ENCODE data around the gene NMNAT3. TPM values are rescaled to one million over a fixed set of nuclear protein-coding genes. Genes with fewer than 3 reads are reported as not detected.

The NMNAT3 gene
- total and polyA plus RNA-seq, 4 donors: 1.9 to 19.7 (median 2.9) TPM

DNA sequence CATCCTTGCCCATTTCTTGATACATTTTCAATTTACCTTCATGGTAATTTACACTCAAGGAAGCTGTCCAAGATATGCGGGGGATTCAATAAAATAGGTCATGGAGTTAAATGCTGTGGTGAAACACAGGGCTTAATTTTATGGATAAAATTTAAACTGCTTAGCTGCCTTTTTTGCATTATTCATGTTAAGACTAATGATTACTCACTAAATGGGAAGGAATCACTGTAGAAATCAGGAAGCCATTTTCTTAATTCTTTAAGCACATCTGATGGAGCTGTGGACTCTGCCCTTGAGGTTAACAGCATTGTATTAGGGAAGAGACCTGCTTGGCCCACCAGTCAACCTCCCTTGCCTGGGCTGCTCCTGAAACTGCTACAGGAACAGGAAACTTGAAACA lies 75.8 kb downstream of the NMNAT3 start (continued):
- TF ChIP-seq CTCF (IDR thresholded peaks at IDR 0.05; ENCODE audit: low read depth, low read length, missing input control): no peak
- no peak for TF ChIP-seq YY1 (IDR thresholded peaks at IDR 0.05)

DNA sequence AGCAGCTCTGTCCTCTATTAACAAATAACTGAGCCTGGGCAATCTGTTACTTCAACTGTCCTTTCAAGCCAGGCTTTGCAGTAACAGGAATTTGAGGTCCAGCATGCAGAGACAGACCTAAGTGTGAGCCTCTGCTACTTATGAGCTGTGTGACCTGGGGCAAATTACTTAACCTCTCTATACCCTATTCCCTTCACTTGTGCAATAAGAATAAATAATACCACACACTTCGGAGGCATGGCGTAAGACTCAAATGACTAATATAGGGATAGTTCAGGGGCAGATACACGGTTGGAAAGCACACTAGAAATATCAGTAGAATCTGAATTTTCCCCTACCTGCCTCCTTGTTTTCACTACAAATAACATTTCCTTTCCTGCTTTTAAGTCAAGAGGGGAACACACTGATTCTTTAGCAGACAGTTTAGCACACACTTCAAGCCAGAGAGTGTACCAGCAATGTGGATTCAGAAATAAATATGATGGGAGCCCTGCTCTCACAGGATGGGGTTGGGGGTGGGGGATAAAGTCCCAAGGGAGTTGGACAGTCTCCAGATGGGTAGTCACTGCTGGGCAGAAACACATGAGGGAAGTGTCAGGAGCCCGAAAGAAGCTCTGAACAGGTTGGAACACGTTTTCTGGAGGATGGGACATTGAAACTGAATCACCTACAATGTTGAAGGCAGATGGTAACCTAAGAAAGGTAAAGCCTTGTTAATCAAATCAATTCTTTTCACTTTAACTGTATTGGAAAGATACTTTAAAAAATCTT lies 76.4 kb downstream of the NMNAT3 start:
- no peak for DNase-seq (ENCODE audit: low spot score)
- H3K27me3 ChIP-seq (ENCODE audit: control insufficient read depth in 4 of 4, insufficient read depth in 4 of 4, low read length in 3 of 4): no peaks in the 10 kb centered on the region
- H3K36me3 ChIP-seq (ENCODE audit: control insufficient read depth in 4 of 4, insufficient read depth in 3 of 4, low read depth in 1 of 4, low read length in 3 of 4): no peaks in the 10 kb centered on the region
- no peak overlapping the region for H3K4me3 ChIP-seq (ENCODE audit: low read depth in 1 of 3, low read length in 3 of 3)
- TF ChIP-seq HNF4G (IDR thresholded peaks at IDR 0.05) (no peak), ATF3 (IDR thresholded peaks at IDR 0.05) (no peak), HNF4A (conservative IDR thresholded peaks at IDR 0.05) (no peak), EGR1 (IDR thresholded peaks at IDR 0.05; ENCODE audit: low read depth in 2 of 2) (no peak), FOXA1 (IDR thresholded peaks at IDR 0.05) (no peak), NR2F2 (IDR thresholded peaks at IDR 0.05) (no peak), SP1 (IDR thresholded peaks at IDR 0.05) (no peak), TAF1 (conservative IDR thresholded peaks at IDR 0.05) (no peak), CTCF (IDR thresholded peaks at IDR 0.05; ENCODE audit: low read depth, low read length, missing input control) (no peak), FOXA2 (IDR thresholded peaks at IDR 0.05) (no peak), RAD21 (IDR thresholded peaks at IDR 0.05) (no peak), YY1 (IDR thresholded peaks at IDR 0.05) (no peak), REST (IDR thresholded peaks at IDR 0.05) (no peak), JUND (IDR thresholded peaks at IDR 0.05) (no peak), GABPA (IDR thresholded peaks at IDR 0.05 in 1 of 2, conservative IDR thresholded peaks at IDR 0.05 in 1 of 2) (no peak), RXRA (IDR thresholded peaks at IDR 0.05) (no peak)
- TF ChIP-seq, protein P1, sequence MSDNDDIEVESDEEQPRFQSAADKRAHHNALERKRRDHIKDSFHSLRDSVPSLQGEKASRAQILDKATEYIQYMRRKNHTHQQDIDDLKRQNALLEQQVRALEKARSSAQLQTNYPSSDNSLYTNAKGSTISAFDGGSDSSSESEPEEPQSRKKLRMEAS (IDR thresholded peaks at IDR 0.05): no peak
- TF ChIP-seq, protein P2, sequence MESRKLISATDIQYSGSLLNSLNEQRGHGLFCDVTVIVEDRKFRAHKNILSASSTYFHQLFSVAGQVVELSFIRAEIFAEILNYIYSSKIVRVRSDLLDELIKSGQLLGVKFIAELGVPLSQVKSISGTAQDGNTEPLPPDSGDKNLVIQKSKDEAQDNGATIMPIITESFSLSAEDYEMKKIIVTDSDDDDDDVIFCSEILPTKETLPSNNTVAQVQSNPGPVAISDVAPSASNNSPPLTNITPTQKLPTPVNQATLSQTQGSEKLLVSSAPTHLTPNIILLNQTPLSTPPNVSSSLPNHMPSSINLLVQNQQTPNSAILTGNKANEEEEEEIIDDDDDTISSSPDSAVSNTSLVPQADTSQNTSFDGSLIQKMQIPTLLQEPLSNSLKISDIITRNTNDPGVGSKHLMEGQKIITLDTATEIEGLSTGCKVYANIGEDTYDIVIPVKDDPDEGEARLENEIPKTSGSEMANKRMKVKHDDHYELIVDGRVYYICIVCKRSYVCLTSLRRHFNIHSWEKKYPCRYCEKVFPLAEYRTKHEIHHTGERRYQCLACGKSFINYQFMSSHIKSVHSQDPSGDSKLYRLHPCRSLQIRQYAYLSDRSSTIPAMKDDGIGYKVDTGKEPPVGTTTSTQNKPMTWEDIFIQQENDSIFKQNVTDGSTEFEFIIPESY (IDR thresholded peaks at IDR 0.05): no peak
- H3K9me3 ChIP-seq (ENCODE audit: control insufficient read depth in 4 of 4, low read length in 3 of 4): no peaks in the 10 kb centered on the region
- no peaks in the 10 kb centered on the region for H3K4me1 ChIP-seq (ENCODE audit: control insufficient read depth in 4 of 4, insufficient read depth in 4 of 4, low read length in 3 of 4)
- 82% methylated on average over 5 of the region's 5 CpGs for WGBS
- H3K9ac ChIP-seq (ENCODE audit: low read depth in 1 of 2, low read length in 2 of 2): no peak overlapping the region
- no peak overlapping the region for H3K27ac ChIP-seq (ENCODE audit: low read depth in 1 of 2, low read length in 2 of 2)
